GM19043 (cell line): Measurements from ENCODE around the gene VIT.

ENCODE experiments used
- ATAC-seq: cut with Tn5 transposase; IDR thresholded peaks from one replicate; pipeline ENCODE4 v1.9.1; 2021; ENCODE audit warnings: low read depth; ENCODE audit not compliant: unreplicated experiment

Gene VIT

DNA sequence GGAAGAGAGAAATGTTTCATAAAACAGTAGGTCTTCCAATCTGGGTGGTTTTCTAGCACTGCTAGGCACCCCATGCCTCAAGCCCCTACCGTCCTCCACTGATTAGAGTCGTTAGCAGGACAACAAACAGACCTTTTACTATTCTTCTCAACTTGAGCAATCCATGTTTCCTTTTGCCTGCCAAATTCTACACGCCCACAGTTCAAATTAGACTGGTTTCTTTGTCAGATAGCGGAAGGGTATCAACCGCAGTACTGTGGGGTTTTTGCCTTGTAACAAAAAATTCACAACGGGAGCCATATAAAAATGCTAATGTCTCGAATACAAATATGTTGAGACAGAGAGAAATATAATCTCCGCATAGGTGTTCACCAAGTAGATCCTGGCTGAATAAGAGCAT is 59.9 kb downstream of the VIT start:
- ATAC-seq, result no peak

GRCh38 chr2:36762764-36763490 is 66.4 kb downstream of the VIT start:
- no peak for ATAC-seq

- ATAC-seq, result no peak
Observed at GRCh38 chr2:36769106-36769505, 72.6 kb downstream of the VIT start.

DNA sequence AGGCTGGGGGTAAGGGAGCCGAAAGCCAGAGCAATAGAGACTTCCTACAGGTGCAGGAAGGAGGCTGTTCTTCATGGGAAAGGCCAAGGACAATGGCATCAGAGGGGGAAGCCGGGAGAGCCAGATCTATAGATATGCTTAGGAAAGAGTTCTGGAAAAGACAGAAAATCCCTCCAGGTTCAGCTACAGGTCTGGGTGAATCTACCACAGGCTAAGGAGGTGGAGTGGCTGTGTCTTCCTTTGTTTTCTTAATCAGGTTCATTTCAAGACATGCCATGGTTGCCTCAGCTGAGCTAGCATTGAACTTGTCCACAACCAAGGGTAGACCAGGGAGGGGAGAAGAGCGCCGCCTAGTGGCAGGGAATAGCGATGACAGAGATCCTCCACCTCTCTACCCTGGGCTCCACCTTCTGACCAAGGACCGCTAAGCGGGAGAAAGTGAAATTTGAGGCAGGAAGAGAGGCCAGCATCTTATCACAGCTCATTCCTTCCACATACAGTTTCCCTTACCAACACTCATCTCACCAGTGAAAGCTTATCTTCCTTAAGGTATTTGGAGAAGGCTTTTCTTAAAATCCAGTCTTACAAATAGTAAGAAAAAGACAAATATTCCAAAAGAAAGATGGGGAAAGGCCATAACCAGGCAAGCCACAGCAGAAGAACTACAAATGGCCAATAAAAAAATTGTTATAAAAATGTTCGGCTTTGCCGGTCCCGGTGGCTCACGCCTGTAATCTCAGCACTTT is 74.2 kb downstream of the VIT start:
- ATAC-seq, result no peak

DNA sequence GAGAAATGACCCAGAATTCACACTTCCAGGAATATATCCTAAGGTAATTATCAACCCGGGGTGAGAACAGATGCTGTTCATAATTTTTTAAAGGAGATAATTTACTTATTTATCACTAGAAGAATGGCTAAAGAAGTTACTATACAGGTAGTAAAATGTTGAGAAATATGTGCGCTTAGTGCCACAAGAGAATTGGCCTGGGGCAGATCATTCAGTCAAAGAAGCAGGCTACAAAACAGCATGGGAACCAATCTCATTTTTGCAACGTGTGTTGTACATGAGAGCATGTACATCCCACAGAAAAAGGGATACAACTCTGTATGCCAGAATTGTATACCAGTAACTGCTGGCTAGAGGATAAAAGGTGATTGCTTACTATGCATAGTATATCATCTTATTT is 75.2 kb downstream of the VIT start:
- ATAC-seq, result no peak

DNA sequence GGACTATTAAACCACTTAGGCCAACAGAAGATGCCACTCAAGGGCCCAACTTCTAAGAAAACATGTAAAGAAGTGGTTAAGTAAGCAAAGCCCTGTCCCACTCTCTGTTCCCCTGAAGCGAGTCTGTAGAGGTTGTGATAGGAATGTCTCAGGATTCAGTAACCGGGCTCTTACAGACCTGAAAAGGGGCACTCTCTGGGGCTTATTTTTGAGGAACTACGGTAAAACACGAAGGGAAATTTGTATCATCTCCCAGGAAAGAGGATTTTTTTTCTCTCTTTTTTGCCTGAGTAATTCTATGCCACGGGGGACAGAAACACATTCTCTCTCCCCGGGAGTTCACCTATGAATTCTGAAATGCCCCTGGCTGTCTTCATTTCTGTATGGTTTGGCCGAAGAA is 77.4 kb downstream of the VIT start:
- no peak for ATAC-seq

GRCh38 chr2:36775261-36775660 is 78.8 kb downstream of the VIT start:
- no peak for ATAC-seq

DNA sequence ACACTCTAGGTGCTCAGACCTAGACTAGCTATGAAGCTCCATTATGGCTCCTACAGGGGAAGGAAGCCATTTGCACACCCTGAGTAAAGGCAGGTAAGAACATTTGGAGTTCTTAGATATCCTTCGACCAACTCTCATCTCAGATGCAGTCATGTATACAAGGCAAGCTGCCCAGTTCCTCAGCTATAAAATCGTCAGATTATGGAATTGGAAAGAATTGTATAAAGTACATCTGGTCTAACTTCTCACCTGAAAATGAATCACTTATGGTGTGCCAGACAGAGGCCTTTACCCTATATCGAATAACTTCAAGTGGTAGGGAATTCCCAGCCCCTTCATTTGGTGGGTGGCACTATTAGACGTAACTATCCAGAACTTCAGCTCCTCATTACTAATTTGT is 79.3 kb downstream of the VIT start:
- ATAC-seq, result no peak

DNA sequence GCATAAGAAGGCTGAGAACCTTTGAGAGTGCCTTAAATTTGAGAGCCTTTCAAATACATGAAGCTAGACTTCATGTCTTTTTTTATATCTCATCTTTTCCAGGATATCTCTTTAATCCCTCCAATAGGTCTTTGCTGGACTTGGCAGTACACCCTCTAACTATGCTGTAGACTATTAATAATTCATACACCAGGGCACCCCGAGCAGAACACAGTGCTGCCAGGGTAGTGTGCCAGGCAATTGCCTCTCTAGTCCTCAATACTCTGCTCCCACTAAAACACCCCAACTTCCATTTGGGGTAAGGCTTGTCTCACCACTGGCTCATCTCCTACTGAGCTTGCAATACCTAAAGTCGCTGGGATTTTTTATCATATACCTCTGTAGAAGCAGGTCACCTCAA is 80.8 kb downstream of the VIT start:
- no peak for ATAC-seq

GRCh38 chr2:36777788-36778187 is 81.3 kb downstream of the VIT start:
- ATAC-seq, result no peak

DNA sequence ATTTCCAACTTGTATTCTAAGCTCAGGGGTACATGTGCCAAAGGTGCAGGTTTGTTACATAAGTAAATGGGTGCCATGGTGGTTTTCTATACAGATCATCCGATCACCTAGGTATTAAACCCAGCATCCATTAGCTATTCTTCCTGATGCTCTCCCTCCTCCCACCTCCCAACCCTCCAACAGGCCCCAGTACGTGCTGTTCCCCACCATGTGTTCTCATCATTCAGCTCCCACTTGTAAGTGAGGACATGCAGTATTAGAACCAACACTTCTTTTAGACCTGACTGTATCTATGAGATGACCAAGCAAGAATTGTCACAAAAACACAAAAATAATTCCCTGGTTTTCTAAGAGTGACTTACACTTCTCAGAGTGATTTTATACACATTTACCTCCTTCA is 83.0 kb downstream of the VIT start:
- ATAC-seq, result no peak

- ATAC-seq, result no peak
Observed at GRCh38 chr2:36780231-36780839, 83.8 kb downstream of the VIT start.

- no peak for ATAC-seq
Observed at GRCh38 chr2:36781907-36782720, 85.6 kb downstream of the VIT start.

DNA sequence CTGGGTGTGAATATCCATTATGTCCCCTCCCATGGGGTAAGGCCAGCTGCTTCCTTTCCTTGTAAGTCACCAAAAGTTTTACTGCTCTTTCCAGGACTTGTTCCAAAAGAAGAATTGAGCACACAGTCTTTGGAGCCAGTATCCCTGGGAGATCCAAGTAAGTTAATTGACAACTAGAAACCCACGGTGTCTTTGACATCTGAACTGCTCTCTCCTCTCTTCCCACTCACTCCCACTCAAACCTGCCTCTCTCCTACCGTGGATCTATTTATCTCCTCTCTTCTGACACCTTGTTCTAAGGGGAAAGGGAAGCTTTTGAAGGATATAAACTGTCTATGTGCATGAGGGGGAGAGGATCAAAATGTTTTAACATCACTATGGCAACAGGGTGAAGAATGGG is 86.7 kb downstream of the VIT start:
- no peak for ATAC-seq

GRCh38 chr2:36785179-36785795 is 88.8 kb downstream of the VIT start:
- ATAC-seq, result peak; percentile 47

GRCh38 chr2:36789181-36789804 is 92.8 kb downstream of the VIT start:
- peak; percentile 37 for ATAC-seq

DNA sequence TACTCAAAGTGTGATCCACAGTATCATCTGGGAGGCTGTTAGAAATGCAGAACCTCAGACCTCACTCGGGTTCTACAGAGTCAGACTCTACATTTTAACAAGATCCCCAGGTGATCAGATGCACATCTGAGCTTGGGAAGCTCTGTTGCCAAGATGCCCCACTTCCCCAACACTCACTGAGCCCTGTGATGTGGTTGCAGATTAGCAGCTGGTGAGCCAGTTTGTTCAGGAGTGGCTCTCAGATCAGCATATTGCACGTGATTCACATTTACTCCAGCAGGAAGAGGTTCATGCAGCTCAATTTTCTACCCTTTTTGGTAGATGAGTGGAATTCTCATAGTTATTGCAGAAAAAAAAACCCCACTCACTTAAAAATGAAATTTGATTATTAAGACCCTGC is 96.4 kb downstream of the VIT start:
- no peak for ATAC-seq

DNA sequence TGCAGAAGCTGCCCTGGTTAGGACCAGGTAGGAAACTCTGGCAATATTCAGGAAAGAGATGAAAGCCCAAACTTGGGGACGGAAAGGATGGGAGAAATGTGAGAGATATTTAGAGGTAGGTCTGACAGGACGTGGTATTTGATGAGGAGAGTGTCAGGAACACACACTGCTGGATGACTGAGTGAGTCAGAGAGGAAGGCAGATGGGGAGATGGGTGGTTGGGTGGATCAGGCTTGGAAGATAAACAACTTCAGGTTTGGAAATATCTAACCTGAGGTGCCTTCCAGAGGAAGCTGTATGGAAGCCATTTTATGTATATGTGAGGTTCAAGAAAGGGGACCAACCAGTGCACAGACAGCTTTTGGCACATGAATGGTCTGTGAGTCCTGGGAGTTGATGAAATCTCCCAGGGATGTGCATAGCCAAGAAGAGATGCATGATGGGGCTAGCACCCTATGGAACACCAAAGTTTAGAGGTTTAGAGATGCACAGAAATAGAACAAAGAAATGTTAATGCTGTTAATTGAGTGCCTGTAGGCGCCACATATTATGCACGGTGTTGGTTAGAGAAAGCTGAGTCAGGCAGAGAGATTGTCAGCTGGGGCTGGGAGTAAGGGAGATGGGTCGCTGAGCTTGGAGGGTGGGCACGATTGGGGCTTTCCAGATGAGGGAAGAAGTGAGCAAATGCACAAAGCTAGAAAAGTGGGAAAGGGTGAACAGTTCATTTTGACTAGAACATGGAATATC is 101.0 kb downstream of the VIT start:
- no peak for ATAC-seq

GRCh38 chr2:36798724-36799123 is 102.2 kb downstream of the VIT start:
- no peak for ATAC-seq
